Endothelial cell of umbilical vein (primary cell): ENCODE data around the gene ATP8A1. TPM values are rescaled to one million over a fixed set of nuclear protein-coding genes. Genes with fewer than 3 reads are reported as not detected.

Source experiments
- BruUV-seq: library from RNA; stranded (reverse); fragments of 400-500 nt; replicated peaks from 2 replicates; lab custom pipeline; 2021; lab: Mats Ljungman, UMichigan
- CTCF ChIA-PET: fragments of 300-600, 350-600 bp; sonication (Branson Sonifier 250); formaldehyde crosslinking; loops from one replicate; lab custom pipeline; 2021; ENCODE audit warnings: antibody characterized with exemption, inconsistent platforms; lab: Charles Lee
- POLR2A ChIA-PET: fragments of 300-600, 350-600 bp; sonication (Branson Sonifier 250); formaldehyde crosslinking; loops from one replicate; lab custom pipeline; 2021; ENCODE audit warnings: antibody characterized with exemption, inconsistent platforms; lab: Charles Lee
- DNase-seq: peaks from one replicate; pipeline ENCODE4 v3.0.0-alpha.2; 2011; ENCODE audit warnings: low read depth, low spot score
- FAIRE-seq: peaks from 2 replicates; lab custom pipeline; 2011; peaks lifted over from hg19 to GRCh38; lab: Jason Lieb, UNC
- H2AFZ ChIP-seq: 2 replicates; pipeline ENCODE4 v1.6.0; 2012; ENCODE audit warnings: low read depth, low read length, control low read depth, inconsistent platforms
- H3K27ac ChIP-seq: 2 replicates; pipeline ENCODE4 v1.5.1; 2011; ENCODE audit warnings: low read depth, mild to moderate bottlenecking, control low read depth, low read length, moderate library complexity; ENCODE audit not compliant: insufficient read depth
- H3K27me3 ChIP-seq, 2 experiments: 2 replicates each; pipeline versions ENCODE4 v1.6.0 to v1.6.1; 2011; ENCODE audit warnings: low read length in 2 of 2, mixed read lengths in 1 of 2; ENCODE audit not compliant: control insufficient read depth in 2 of 2, insufficient read depth in 2 of 2
- H3K36me3 ChIP-seq, 2 experiments: 2 replicates in 1 of 2; 3 replicates in 1 of 2; pipeline ENCODE4 v1.5.1; 2011; ENCODE audit warnings: low read length in 2 of 2, mild to moderate bottlenecking in 1 of 2, moderate library complexity in 1 of 2; ENCODE audit not compliant: control insufficient read depth in 2 of 2, insufficient read depth in 2 of 2; ENCODE audit errors: extremely low read depth in 1 of 2
- H3K4me1 ChIP-seq: 3 replicates; pipeline ENCODE4 v1.5.1; 2011; ENCODE audit warnings: mild to moderate bottlenecking, low read length; ENCODE audit not compliant: control insufficient read depth, insufficient read depth; ENCODE audit errors: extremely low read depth
- H3K4me2 ChIP-seq: 2 replicates; pipeline ENCODE4 v1.6.1; 2011; ENCODE audit warnings: low read length, control low read depth, mixed read lengths; ENCODE audit not compliant: insufficient read depth
- H3K4me3 ChIP-seq, 3 experiments: fragments of 200-600 bp in 1 of 3; sonication (generic), shearing (Covaris generic) in 1 of 3; replicated peaks in 1 of 3; 2 replicates each; pipeline ENCODE4 v1.5.1; 2011 to 2016; ENCODE audit warnings: control low read depth in 3 of 3, low read length in 3 of 3, mild to moderate bottlenecking in 2 of 3, inconsistent platforms in 1 of 3, low read depth in 1 of 3, moderate library complexity in 1 of 3; ENCODE audit not compliant: insufficient read depth in 1 of 3
- H3K79me2 ChIP-seq: 2 replicates; pipeline ENCODE4 v1.6.0; 2012; ENCODE audit warnings: low read length, inconsistent platforms; ENCODE audit not compliant: control insufficient read depth, insufficient read depth
- H3K9ac ChIP-seq: replicated peaks from 2 replicates; pipeline ENCODE3; 2011; ENCODE audit warnings: low read length, control low read depth; ENCODE audit not compliant: insufficient read depth; ENCODE audit errors: extremely low read depth
- H3K9me1 ChIP-seq: replicated peaks from 3 replicates; pipeline ENCODE4 v1.6.0; 2011; ENCODE audit warnings: mild to moderate bottlenecking, low read length; ENCODE audit not compliant: control insufficient read depth, insufficient read depth; ENCODE audit errors: extremely low read depth
- H3K9me3 ChIP-seq: replicated peaks from 2 replicates; pipeline ENCODE4 v1.5.1; 2012; ENCODE audit warnings: low read length, inconsistent platforms; ENCODE audit not compliant: control insufficient read depth, insufficient read depth
- H4K20me1 ChIP-seq: replicated peaks from 2 replicates; pipeline ENCODE3; 2011; ENCODE audit warnings: mild to moderate bottlenecking, low read length; ENCODE audit not compliant: control insufficient read depth, insufficient read depth; ENCODE audit errors: extremely low read depth
- EZH2 ChIP-seq: IDR thresholded peaks from 2 replicates; pipeline ENCODE4 v1.6.1; 2012; ENCODE audit warnings: borderline replicate concordance, low read depth, mild to moderate bottlenecking, moderate library complexity, low read length, inconsistent platforms; ENCODE audit not compliant: severe bottlenecking
- FOS ChIP-seq: IDR thresholded peaks from 2 replicates; pipeline ENCODE4 v1.6.1; 2011; ENCODE audit warnings: mild to moderate bottlenecking, low read length, moderate library complexity, borderline replicate concordance; ENCODE audit not compliant: insufficient read depth
- GATA2 ChIP-seq: IDR thresholded peaks from 2 replicates; pipeline ENCODE4 v1.7.0; 2011; ENCODE audit warnings: low read depth, mild to moderate bottlenecking, moderate library complexity, mixed read lengths, low read length; ENCODE audit not compliant: insufficient read length, insufficient read depth
- JUN ChIP-seq: IDR thresholded peaks from 2 replicates; pipeline ENCODE4 v1.6.1; 2011; ENCODE audit warnings: borderline replicate concordance, low read depth; ENCODE audit not compliant: insufficient read length, insufficient read depth
- MAX ChIP-seq: IDR thresholded peaks from 2 replicates; pipeline ENCODE4 v1.6.1; 2011; ENCODE audit not compliant: insufficient read depth, insufficient read length
- MYC ChIP-seq: IDR thresholded peaks from one replicate; pipeline ENCODE4 v1.6.1; 2011; ENCODE audit warnings: mild to moderate bottlenecking, low read depth, low read length
- POLR2A ChIP-seq: IDR thresholded peaks from 2 replicates; pipeline ENCODE4 v1.6.1; 2012; ENCODE audit warnings: low read depth, mild to moderate bottlenecking, control low read depth, low read length
- POLR2AphosphoS5 ChIP-seq: IDR thresholded peaks from 2 replicates; pipeline ENCODE4 v1.6.1; 2012; ENCODE audit warnings: low read depth, mild to moderate bottlenecking, control low read depth, low read length, moderate library complexity; ENCODE audit not compliant: insufficient read depth
- dilution Hi-C: fragments of 300-500 bp; cut with MboI; formaldehyde crosslinking; loops from one replicate; pipeline ENCODE4 v1.15.0; 2019; ENCODE audit warnings: low sequenced_read_pairs; ENCODE audit not compliant: extremely low pct_ligation_motif_present
- intact Hi-C: fragments of 100-400 bp; cut with micrococcal nuclease; formaldehyde crosslinking; loops from one replicate; pipeline ENCODE4 v1.10.0; 2022
- polyA plus RNA-seq, 4 experiments: library from polyadenylated mRNA; depleted of rRNA in 3 of 4; stranded (reverse) in 3 of 4; unstranded in 1 of 4; fragments of >200 nt; gene quantifications; 2 replicates each; pipeline versions ENCODE4 v1.2.1 to v1.2.3, GENCODE V29; 2011 to 2012; ENCODE audit warnings: missing spikeins in 1 of 4
- total RNA-seq: library from RNA; stranded (reverse); gene quantifications from 2 replicates; pipeline ENCODE4 v1.2.3, GENCODE V29; 2021
- TF ChIP-seq, protein P1 (sequence below), 2 donors: IDR thresholded peaks; 1 replicate in 1 of 2; 2 replicates in 1 of 2; pipeline ENCODE4 v1.5.1; 2011; ENCODE audit warnings: low read length in 2 of 2, mild to moderate bottlenecking in 2 of 2, moderate library complexity in 2 of 2, control low read depth in 1 of 2, inconsistent platforms in 1 of 2, low read depth in 1 of 2; ENCODE audit not compliant: insufficient read depth in 1 of 2; ENCODE audit errors: extremely low read depth in 1 of 2

Gene ATP8A1
- total and polyA plus RNA-seq, 2 donors (not counting 3 experiments of a cell fraction or from before 2014, with no cell fraction given) = 0.97 to 11.5 TPM

DNA sequence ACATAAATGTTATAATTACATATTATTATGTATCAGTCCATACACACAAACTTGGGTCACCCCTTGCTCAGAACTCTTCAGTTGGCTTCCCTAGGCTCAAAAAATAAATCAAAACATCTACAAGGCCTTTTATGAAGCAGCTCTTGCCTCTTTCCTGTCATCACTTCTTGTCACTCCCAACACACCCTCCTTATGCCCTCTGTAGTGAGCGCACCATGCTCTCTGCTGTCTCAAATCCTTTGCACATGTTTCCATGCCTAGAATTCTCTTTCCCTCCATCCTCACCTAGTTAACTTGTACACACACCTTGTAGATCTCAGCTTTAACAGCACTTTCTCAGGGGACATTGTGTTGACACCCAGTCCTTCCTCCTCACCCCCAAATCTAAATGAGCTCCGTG lies 53.0 kb downstream of the ATP8A1 start:
- BruUV-seq = no TSS peak
- ChIA-PET POLR2A (no interaction called here), CTCF (no interaction called here)
- no peak overlapping the region for H3K4me2 ChIP-seq
- no peak overlapping the region for H3K9ac ChIP-seq
- H3K4me1 ChIP-seq = no peaks in the 10 kb centered on the region
- no peaks in the 10 kb centered on the region for H3K27me3 ChIP-seq
- H2AFZ ChIP-seq = no peak overlapping the region
- no peak overlapping the region for H3K27ac ChIP-seq
- intact Hi-C loops = no loop called here
- H3K4me3 ChIP-seq = no peak overlapping the region
- H3K9me3 ChIP-seq = no peaks in the 10 kb centered on the region
- DNase-seq (no peak), FAIRE-seq (no peak)
- H3K9me1 ChIP-seq = no peaks in the 10 kb centered on the region
- dilution Hi-C loops = no loop called here
- TF ChIP-seq MAX (no peak), MYC (no peak), JUN (no peak), FOS (no peak), POLR2A (no peak), EZH2 (no peak), GATA2 (no peak), POLR2AphosphoS5 (no peak)
- TF ChIP-seq, protein P1, sequence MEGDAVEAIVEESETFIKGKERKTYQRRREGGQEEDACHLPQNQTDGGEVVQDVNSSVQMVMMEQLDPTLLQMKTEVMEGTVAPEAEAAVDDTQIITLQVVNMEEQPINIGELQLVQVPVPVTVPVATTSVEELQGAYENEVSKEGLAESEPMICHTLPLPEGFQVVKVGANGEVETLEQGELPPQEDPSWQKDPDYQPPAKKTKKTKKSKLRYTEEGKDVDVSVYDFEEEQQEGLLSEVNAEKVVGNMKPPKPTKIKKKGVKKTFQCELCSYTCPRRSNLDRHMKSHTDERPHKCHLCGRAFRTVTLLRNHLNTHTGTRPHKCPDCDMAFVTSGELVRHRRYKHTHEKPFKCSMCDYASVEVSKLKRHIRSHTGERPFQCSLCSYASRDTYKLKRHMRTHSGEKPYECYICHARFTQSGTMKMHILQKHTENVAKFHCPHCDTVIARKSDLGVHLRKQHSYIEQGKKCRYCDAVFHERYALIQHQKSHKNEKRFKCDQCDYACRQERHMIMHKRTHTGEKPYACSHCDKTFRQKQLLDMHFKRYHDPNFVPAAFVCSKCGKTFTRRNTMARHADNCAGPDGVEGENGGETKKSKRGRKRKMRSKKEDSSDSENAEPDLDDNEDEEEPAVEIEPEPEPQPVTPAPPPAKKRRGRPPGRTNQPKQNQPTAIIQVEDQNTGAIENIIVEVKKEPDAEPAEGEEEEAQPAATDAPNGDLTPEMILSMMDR (IDR thresholded peaks at IDR 0.05; ENCODE audit: extremely low read depth in 1 of 2, insufficient read depth in 1 of 2, low read depth in 1 of 2, low read length in 2 of 2) = no peak
- no peaks in the 10 kb centered on the region for H3K36me3 ChIP-seq
- H3K79me2 ChIP-seq = no peaks in the 10 kb centered on the region
- H4K20me1 ChIP-seq = no peaks in the 10 kb centered on the region
